GM23248 (cell line): Measurements from ENCODE around the gene RARA.

ENCODE experiments used
- EZH2 ChIP-seq: fragments of 200-600 bp; sonication (generic); IDR thresholded peaks from 2 replicates; pipeline ENCODE4 v1.6.1; 2018; ENCODE audit warnings: antibody characterized with exemption, mild to moderate bottlenecking; ENCODE audit not compliant: insufficient read depth, poor library complexity, severe bottlenecking
- EZH2phosphoT487 ChIP-seq: fragments of 200-600 bp; sonication (generic); IDR thresholded peaks from 2 replicates; pipeline ENCODE4 v1.6.1; 2018; ENCODE audit warnings: antibody characterized with exemption, moderate library complexity, mild to moderate bottlenecking, low read depth; ENCODE audit not compliant: insufficient read depth

- TF ChIP-seq EZH2 = no peak
- TF ChIP-seq EZH2phosphoT487 = no peak
Measured at GRCh38 chr17:40303708-40304551, 5.0 kb upstream of the RARA start.
